ENCODE results near the gene GRK1.

GRCh38 chr13:113737803-113738202, 70.8 kb downstream of the GRK1 start:
- TF ChIP-seq POLR2A (IDR thresholded peaks at IDR 0.05; ENCODE audit: low read length) (no peak), GATA1 (IDR thresholded peaks at IDR 0.05; ENCODE audit: low read depth, low read length) (no peak)

All from erythroblast (primary cell).